Measurements from ENCODE around the gene SSH3. TPM values are rescaled to one million over a fixed set of nuclear protein-coding genes. Genes with fewer than 3 reads are reported as not detected.

The SSH3 gene
- total RNA-seq, 1 donor from 2014 or later = 37.7 TPM

GRCh38 chr11:67298786-67299185, 4.5 kb upstream of the SSH3 start:
- H3K27me3 ChIP-seq (ENCODE audit: low read depth) = no peaks in the 10 kb centered on the region

DNA sequence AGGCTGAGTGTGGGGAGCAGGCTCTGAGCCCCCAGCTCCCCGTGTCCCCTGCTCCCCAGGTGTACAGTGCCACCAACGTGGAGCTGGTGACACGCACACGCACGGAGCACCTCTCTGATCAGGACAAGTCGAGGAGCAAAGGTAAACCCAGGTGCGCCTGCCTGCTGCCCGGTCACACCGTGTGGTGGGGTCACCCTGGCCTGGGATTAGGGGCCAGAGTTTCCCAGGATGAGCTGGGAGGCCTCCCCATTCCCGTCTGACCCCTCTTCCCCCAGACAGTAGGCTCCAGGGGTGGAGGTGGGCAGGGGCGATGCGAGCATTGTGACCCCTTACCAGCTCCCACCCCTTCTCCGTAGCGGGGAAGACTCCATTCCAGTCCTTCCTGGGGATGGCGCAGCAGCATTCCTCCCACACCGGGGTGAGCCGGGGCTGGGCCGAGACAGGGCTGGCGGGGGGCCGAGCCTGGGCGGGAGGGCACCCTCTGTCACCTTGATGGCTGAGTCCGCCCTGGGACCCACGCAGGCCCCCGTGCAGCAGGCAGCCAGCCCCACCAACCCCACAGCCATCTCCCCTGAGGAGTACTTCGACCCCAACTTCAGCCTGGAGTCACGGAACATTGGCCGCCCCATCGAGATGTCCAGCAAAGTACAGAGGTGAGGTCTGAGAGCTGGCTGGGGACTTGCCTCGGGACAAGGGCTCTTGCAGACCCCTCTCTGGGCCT, 3.7 kb upstream of the SSH3 start:
- no peaks in the 10 kb centered on the region for H3K27me3 ChIP-seq (ENCODE audit: low read depth)
- no peak for ATAC-seq
- no peak overlapping the region for H3K4me3 ChIP-seq
- H3K36me3 ChIP-seq = peaks cover 67% of the 10 kb centered on the region
- H3K9me3 ChIP-seq = peaks cover 12% of the 10 kb centered on the region
- intact Hi-C loops (cut with DNase I) = no loop called here
- H3K4me1 ChIP-seq = peaks cover 26% of the 10 kb centered on the region
- peak; percentile 35 for DNase-seq
- TF ChIP-seq, protein P1, sequence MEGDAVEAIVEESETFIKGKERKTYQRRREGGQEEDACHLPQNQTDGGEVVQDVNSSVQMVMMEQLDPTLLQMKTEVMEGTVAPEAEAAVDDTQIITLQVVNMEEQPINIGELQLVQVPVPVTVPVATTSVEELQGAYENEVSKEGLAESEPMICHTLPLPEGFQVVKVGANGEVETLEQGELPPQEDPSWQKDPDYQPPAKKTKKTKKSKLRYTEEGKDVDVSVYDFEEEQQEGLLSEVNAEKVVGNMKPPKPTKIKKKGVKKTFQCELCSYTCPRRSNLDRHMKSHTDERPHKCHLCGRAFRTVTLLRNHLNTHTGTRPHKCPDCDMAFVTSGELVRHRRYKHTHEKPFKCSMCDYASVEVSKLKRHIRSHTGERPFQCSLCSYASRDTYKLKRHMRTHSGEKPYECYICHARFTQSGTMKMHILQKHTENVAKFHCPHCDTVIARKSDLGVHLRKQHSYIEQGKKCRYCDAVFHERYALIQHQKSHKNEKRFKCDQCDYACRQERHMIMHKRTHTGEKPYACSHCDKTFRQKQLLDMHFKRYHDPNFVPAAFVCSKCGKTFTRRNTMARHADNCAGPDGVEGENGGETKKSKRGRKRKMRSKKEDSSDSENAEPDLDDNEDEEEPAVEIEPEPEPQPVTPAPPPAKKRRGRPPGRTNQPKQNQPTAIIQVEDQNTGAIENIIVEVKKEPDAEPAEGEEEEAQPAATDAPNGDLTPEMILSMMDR (IDR thresholded peaks at IDR 0.05) = no peak
- H3K27ac ChIP-seq = no peak overlapping the region

More at GRCh38 chr11:67298786-67299185, 4.5 kb upstream of the SSH3 start:
- H3K4me3 ChIP-seq = no peak overlapping the region
- TF ChIP-seq, protein P1 (IDR thresholded peaks at IDR 0.05) = no peak
- DNase-seq (peak; percentile 10), ATAC-seq (no peak)
- H3K9me3 ChIP-seq = peaks cover 12% of the 10 kb centered on the region
- H3K36me3 ChIP-seq = peaks cover 74% of the 10 kb centered on the region
- intact Hi-C loops (cut with DNase I) = no loop called here
- peaks cover 18% of the 10 kb centered on the region for H3K4me1 ChIP-seq
- no peak overlapping the region for H3K27ac ChIP-seq

DNA sequence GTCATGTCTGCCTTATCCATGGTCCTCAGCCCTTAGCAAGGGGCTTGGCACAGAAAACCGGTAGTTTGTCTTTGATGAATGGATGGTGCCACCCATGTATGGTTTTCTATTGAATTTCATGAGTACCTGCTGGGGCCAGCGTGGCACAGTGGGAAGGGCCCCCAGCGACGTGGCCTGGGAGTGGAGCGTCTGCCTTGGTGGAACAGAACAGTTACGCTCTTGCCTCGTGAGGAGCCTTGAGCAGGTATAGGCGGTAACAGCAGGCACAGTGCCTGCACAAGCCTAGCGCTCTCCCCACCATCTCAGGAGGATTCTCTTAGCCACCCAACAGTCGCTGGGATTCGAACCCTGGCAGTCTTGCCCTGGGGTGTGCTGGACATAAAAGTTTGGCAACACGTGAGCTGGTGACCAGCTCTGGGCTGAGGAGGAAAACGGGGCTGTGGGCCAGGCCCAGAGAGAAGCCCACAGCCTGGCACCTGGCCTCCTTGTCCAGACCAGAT, 3.0 kb upstream of the SSH3 start:
- H3K27me3 ChIP-seq (ENCODE audit: low read depth) = no peaks in the 10 kb centered on the region
- peaks cover 60% of the 10 kb centered on the region for H3K36me3 ChIP-seq
- H3K4me3 ChIP-seq = no peak overlapping the region
- ATAC-seq (no peak), DNase-seq (peak; percentile 45)
- TF ChIP-seq, protein P1 (IDR thresholded peaks at IDR 0.05) = no peak
- H3K9me3 ChIP-seq = peaks cover 11% of the 10 kb centered on the region
- intact Hi-C loops (cut with DNase I) = no loop called here
- H3K4me1 ChIP-seq = peaks cover 29% of the 10 kb centered on the region
- H3K27ac ChIP-seq = no peak overlapping the region

DNA sequence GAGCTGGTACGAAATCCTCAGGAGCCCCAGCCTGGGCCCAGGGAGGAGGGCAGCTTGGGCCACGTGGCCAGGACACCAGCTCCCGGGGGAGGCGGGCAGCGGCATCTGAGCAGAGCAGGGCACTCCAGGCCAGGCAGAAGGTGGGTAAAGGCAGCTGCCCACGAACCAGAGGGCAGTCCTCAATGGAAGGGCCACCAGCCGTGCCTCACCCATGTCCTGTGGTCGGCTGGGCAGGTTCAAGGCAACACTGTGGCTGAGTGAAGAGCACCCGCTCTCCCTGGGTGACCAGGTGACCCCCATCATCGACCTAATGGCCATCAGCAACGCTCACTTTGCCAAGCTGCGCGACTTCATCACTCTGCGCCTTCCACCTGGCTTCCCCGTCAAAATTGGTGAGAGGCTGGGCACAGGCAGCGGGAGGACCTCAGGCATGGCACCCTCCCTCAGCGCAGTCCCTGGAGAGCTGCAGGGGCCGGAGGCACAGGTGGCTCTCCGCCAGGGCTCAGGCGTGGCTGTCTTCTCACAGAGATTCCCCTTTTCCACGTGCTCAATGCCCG, 2.5 kb upstream of the SSH3 start:
- Histone ChIP-seq H3K9me3 (peaks cover 6% of the 10 kb centered on the region), H3K4me1 (peaks cover 29% of the 10 kb centered on the region), H3K27me3 (ENCODE audit: low read depth) (no peaks in the 10 kb centered on the region), H3K36me3 (peaks cover 57% of the 10 kb centered on the region), H3K27ac (no peak overlapping the region), H3K4me3 (no peak overlapping the region)
- intact Hi-C loops (cut with DNase I) = no loop called here
- ATAC-seq = no peak
- TF ChIP-seq, protein P1 (IDR thresholded peaks at IDR 0.05) = no peak
- DNase-seq = no peak

DNA sequence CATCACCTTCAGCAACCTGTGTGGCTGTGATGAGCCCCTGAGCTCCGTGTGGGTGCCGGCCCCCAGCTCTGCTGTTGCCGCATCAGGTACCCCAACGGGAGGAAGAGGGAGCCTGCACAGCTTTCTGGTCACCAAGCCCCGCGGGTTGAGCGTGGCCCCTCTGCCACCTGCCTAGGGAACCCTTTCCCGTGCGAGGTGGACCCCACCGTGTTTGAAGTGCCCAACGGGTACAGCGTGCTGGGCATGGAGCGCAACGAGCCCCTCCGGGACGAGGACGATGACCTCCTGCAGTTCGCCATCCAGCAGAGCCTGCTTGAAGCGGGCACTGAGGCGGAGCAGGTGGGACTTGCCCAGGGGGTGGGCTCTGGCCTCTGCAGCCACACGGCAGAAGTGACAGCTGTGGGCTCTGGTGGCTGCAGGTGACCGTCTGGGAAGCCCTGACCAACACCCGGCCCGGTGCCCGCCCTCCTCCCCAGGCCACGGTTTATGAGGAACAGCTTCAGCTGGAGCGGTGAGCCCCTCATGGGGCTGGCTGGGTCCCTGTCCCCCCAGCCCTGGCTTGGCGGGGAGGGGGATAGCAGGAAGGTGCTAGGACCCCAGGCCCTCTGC, 1.9 kb upstream of the SSH3 start:
- H3K4me3 ChIP-seq = peak overlapping the region; percentile 98
- intact Hi-C loops (cut with DNase I) = no loop called here
- H3K36me3 ChIP-seq = peaks cover 56% of the 10 kb centered on the region
- no peaks in the 10 kb centered on the region for H3K27me3 ChIP-seq (ENCODE audit: low read depth)
- peaks cover 29% of the 10 kb centered on the region for H3K4me1 ChIP-seq
- peaks cover under 1% of the 10 kb centered on the region for H3K9me3 ChIP-seq
- TF ChIP-seq, protein P1 (IDR thresholded peaks at IDR 0.05) = no peak
- DNase-seq (peak; percentile 46), ATAC-seq (no peak)
- peak overlapping the region; percentile 85 for H3K27ac ChIP-seq

All from lower lobe of right lung (tissue), 2 donors.